CD4-positive, alpha-beta T cell treated with Interleukin-17A for 4 hours (primary cell): ENCODE results near the gene ZNF469.

Experiments used
- DNase-seq: peaks from one replicate; pipeline ENCODE4 v3.0.0-alpha.2; 2020; ENCODE audit warnings: mixed read lengths

The ZNF469 gene, protein sequence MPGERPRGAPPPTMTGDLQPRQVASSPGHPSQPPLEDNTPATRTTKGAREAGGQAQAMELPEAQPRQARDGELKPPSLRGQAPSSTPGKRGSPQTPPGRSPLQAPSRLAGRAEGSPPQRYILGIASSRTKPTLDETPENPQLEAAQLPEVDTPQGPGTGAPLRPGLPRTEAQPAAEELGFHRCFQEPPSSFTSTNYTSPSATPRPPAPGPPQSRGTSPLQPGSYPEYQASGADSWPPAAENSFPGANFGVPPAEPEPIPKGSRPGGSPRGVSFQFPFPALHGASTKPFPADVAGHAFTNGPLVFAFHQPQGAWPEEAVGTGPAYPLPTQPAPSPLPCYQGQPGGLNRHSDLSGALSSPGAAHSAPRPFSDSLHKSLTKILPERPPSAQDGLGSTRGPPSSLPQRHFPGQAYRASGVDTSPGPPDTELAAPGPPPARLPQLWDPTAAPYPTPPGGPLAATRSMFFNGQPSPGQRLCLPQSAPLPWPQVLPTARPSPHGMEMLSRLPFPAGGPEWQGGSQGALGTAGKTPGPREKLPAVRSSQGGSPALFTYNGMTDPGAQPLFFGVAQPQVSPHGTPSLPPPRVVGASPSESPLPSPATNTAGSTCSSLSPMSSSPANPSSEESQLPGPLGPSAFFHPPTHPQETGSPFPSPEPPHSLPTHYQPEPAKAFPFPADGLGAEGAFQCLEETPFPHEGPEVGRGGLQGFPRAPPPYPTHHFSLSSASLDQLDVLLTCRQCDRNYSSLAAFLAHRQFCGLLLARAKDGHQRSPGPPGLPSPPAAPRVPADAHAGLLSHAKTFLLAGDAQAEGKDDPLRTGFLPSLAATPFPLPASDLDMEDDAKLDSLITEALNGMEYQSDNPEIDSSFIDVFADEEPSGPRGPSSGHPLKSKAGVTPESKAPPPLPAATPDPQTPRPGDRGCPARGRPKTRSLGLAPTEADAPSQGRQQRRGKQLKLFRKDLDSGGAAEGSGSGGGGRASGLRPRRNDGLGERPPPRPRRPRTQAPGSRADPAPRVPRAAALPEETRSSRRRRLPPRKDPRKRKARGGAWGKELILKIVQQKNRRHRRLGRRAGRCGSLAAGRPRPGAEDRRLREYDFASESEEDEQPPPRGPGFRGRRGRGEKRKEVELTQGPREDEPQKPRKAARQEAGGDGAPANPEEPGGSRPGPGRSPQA (N-terminal part only)

DNA sequence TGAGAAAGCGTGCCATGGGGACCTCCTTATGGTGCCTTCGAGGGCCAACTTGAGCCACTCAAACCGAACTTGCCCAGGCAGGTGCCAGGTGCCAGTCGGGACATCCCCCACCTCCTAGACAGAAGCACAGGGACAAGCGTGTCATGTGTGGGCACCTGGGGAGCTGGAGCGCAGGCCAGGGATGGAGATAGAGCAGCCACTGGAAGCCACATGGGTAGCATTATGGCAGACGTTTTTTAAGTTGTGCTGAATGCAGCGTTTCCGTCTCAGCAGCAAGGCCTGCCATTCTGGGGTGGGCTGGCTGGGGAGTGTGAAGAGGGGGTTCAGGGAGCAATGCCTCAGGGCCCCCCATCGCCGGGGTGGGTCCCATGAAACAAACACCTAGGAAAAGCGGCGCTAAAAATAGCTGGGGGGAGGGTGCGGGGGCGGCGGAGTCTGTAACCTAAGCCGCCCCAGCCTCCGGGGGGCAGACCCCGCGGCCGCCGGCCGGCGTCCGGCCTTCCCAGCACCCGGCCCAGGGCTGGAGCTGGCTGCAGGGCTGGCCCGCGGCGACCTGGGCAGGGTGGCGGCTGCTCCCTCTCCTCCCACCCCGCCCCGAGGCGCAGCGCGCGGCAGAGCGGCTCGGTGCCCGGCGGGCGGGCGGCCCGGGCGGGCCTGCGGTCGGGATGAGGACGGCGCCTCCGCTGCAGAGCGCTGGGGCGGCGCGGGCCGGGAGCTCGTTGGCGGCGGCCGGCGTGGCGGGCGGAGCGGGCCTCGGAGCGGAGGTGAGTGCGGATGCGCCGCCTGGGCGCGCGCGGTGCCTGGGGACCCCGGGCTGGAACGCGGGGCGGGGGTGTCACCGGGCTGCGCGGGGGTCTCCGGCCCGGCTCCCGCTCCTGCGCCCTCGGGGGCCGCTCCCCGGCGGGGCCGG lies at the start of gene ZNF469:
Gene ZNF469 (plus strand): TSS at position 469 of the 910 bp plus-strand sequence. CDS start 44,512 bp downstream, outside the sequence.
- no peak for DNase-seq

DNA sequence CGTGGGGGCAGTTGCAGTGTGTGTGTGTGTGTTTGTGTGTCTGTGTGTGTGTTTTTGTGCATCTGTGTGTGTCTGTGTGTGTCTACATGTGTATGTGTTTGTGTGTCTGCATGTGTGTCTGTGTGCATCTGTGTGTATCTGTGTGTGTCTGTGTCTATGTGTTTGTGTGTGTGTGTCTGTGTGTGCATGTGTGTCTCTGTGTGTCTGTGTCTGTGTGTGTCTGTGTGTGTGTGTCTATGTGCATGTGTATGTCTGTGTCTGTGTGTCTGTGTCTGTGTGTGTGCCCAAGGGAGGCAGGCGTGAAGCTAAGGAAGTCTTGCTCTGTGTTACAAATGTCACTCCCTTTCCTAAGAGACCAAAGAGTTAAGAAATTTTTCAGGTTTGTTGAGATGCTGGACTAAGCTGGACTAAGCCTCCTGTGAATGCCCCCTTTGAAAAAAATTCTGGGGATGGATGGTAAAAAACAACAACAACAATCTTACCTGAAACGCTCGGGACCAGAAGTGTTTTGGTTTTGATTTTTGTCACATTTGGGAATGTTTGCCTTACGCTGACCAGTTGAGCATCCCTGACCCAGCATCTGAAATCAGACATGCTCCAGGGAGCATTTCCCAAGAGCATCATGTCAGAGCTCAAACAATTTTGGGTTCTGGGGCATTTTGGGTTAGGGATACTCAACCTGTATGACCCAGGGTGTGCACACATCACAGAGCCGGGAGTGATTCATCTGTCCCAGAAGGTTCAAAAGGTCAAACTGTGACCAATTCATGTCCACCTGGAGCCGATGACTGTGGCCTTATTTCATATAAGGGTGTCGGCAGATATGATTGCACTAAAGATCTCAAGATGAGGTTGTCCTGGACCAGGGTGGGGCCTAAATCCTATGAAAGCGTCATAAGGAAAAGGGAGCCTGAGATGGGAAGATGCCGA lies 48.6 kb upstream of the ZNF469 start:
- DNase-seq = no peak

DNA sequence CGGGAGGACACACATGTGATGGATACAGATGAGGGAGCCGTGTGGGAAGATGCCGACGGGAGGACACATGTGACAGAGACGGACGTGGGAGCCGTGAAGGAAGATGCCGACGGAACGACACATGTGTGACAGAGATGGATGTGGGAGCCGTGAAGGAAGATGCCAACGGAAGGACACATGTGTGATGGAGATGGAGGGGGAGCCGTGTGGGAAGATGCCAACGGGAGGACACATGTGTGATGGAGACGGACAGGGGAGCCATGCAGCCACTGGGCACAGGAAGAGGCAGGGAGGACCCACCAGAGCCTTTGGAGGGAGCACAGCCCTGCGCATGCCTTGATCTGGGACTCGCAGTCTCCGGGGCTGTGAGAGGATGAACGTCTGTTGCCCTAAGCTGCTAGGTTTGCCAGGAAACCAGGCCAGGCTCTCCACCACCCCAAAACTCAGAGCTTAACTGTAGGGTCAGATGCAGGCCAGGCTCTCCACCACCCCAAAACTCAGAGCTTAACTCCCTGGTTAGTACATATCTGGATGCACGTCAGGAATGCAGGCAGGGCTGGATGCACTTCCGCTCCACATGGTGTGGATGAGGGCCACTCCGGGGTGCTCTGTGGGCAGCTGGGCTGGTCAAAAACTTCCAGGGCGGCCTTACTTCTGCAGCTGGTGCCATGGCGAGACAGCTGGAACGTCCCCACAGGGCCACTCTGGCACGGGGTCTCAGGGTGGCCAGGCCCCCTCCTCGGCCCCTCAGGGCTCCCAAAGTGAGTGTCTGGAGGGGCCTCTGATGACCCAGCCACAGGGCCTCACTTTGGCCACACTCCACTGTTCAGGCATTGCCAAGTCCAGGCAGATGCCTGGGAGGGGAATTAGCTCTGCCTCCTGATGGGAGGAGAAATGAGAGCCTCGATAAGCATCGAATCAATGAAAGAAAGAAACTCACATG lies 47.7 kb upstream of the ZNF469 start:
- no peak for DNase-seq

DNA sequence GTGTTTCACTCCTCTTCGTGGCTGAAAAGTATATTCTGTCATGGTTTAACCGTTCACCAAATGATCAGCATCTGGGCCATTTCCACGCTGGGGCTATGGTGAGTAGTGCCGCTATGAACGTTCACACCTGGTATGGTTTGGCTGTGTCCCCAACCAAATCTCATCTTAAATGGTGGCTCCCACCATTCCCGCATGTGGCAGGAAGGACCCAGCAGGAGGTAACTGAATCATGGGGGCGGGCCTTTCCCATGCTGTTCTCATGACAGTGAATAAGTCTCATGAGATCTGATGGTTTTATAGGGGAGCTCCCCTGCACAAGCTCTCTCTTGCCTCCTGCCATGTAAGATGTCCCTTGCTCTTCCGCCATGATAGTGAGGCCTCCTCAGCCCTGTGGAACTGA lies 45.7 kb upstream of the ZNF469 start:
- DNase-seq = no peak

DNA sequence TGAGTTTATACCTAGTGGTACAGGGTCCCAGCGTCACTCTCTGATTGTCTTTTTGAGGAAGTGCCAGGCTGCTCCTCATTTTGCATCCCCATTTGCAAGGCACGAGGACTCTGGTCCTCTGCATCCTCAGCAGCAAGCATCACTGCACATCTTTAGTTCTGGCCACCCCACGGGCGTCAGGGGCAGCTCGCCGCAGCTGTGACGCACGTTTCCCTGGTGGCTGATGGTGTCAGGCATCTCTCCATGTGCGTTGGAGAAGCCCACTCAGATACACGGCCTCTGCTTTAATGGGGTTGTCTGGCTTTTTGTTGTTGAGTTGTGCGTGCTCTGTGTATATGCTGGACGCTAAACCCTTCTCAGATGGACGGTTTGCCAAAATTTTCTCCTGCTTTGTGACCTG lies 45.2 kb upstream of the ZNF469 start:
- no peak for DNase-seq

DNA sequence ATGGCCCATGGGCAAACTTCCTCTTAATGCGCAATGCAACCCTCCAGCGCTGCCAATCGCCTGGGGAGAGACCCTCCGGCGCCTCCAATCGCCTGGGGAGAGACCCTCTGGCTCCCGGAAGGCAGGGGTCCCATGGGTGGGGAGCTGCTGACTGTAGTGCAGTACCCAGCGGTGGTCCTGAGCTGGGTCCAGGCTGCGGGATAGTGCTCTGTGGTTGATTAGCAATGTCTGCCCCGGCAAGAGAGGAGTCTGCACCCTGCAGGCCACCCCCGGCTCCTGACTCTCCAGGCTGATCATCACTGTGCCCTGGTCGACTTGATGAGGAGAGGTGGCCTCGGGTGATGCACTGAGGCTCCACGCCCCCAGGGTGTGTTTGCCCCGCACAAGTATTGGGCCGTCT lies 44.6 kb upstream of the ZNF469 start:
- DNase-seq = no peak

DNA sequence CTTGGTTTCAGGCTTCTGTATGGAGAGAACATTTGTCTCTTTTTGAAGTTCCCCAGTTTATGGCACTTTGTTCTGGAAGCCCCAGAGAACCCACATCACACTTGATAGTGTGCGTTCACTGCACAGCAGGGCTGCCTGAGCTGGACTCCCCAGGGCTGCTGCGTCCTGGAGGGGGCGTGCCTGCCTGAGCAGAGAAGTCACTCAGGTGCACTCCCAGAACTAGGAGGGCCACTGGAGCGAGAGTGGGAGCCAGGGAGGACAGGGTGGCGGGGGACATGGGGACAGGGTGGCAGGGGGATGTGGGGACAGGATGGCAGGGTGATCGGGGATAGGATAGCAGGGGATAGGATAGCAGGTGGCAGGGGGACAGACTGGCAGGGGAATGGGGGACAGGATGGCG lies 43.9 kb upstream of the ZNF469 start:
- no peak for DNase-seq

DNA sequence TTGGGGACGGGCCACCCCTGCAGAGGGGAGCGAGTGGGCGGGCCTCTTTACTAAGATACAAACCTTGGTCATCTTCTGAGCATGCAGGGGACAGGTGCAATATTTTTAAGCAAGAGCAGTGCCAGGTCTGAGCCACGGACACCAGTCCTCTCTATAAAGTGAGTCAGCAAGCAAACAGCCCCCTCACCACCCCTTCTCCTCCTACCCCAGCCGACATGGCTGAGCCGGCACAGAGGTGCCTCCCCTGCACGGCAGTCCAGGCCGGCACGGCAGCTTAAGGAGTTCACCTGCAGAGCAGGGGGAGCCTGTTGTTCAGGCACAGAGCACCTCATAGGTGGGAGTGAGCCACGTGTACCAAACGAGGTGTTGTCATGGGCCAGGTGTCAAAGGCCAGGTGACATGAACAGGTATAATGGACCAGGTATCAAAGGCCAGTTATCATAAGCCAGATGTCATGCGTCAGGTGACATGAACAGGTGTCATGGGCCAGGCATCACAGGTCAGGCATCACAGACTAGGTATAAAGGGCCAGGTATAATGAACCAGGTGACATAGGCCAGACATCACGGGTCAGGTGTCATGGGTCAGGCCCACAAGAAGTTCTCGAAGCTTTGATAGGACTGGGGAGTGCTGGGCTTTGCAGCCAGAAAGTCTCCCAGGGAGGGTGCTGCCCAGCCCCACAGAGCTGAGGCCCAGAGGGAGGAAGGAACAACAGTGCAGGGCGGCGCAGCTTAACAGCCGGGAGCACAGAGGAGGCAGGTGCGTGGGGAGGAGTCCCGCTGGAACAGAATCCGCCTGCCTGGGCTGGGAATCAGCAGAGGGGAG lies 42.6 kb upstream of the ZNF469 start:
- DNase-seq = no peak

DNA sequence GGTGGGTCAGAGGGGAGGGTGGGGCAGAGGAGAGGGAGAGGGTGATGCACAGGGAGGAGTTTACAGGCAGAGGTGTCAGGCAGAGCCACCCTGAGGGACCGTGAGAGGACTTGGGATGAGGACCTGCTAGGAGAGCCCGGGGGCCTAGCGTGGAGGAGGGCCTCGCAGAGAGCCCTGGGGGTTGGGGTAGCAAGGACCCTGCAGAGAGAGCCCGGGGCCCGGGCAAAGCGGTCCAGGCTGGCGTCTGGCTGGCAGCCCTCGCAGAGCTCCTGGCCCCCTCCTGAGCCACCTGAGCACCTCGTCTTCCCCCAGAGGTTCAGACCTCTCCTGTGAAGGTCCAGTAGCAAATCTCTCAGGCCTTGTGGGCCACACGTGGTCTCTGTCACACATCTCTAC lies 42.0 kb upstream of the ZNF469 start:
- no peak for DNase-seq

DNA sequence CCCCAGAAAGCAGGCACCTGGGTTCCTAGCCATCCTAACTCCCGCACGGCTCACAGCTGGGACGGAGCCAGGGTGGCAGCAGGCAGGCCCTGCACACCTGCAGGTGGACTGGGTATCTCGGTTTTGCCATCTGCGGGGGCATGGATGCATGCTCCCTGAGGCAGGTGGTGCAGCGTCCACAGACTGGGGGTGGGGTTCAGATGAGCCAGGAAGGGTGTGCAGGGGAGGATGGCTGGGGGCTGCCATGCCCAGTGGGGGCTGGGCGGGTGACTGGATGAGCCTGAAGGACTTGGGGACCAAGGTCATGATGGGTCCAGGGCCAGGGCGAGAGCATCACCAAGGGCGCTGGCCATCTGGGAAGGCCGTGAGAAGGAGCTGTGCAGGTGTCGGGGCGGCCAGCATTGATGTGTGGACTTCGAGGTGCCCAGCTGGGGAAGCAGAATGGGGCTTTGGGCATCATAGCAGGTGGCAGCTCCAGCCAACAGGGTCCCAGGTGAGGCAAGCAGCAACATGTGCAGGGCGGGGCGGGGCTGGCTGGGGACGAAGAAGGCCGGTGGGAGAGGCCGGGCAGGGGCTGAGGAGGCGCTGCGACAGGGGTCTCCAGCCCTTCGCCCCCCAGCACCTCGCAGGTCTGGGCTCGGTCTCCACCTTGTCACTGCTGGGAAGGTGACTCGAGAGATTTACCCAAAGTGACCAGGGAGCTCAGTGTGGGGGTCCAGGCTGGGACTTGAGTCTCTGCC lies 41.0 kb upstream of the ZNF469 start:
- no peak for DNase-seq

DNA sequence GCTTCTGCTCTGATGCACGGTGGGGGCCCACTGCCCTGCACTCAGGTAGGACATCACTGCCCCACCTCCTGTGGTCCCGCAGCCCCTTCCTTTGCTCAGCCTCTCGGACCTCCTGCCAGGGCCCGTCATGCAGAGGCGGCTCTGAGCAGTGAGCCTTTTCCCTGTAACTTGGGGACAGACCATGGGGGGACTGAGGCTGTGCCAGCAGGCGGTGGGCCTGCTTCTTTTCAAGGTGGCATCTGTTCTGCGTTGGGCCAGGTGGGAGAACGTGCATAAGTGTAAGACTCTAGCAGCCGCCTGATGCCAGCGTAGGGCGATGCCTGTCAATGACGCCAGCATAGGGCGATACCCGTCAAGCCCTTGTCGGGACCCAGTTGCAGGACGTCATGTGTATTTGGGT lies 40.3 kb upstream of the ZNF469 start:
- no peak for DNase-seq

DNA sequence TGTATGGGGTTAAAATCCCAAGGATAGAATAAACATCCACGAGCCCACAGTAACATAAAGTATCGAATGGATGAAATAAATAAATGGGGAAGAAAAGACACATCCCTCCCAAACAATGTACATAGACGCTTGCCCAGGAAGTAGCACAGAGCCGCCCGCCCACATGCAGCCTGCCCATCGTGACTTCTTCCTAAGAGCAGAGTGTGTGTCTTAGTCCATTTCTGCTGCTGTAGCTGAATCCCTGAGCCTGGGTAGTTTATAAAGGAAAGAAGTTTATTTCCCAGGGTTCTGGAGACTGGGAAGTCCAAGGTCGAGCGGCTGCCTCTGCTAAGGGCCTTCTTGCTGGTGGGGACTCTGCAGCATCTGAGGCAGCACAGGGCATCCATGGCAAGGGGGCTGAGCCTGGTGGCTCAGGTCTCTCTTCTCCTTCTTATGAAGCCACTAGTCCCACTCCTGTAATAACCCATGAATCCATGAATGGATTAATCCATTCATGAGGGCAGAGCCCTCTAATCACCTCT lies 39.4 kb upstream of the ZNF469 start:
- DNase-seq = no peak

DNA sequence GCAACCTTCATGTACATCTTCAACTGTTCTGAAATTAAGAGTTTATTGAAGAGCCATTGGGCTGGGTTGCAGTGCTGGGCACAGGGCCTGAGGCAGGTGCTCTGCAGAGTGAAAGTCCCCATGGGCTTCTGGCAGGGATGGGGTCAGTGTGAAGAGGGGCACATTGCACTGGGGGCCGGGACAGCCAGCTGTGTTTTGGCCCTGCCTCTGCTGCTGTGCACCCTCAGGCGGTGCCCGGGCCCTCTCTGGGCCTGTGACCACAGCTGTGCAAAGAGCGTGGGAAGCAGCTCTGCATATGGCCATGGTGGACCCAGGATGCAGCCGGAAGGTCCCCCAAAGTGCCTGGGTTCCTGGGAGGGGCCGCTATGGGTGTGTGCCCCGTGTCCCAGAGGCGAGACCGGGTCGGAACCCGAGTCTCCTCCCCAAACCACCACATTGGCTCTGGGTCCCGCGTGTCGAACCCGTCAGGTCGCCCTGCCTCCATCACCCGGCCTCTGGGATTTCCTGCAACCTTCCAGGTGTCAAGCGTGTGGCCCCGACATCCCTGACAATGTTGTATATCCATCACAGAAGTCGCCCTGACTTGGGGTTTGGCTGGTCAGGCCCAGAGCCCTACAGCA lies 38.2 kb upstream of the ZNF469 start:
- DNase-seq = no peak

DNA sequence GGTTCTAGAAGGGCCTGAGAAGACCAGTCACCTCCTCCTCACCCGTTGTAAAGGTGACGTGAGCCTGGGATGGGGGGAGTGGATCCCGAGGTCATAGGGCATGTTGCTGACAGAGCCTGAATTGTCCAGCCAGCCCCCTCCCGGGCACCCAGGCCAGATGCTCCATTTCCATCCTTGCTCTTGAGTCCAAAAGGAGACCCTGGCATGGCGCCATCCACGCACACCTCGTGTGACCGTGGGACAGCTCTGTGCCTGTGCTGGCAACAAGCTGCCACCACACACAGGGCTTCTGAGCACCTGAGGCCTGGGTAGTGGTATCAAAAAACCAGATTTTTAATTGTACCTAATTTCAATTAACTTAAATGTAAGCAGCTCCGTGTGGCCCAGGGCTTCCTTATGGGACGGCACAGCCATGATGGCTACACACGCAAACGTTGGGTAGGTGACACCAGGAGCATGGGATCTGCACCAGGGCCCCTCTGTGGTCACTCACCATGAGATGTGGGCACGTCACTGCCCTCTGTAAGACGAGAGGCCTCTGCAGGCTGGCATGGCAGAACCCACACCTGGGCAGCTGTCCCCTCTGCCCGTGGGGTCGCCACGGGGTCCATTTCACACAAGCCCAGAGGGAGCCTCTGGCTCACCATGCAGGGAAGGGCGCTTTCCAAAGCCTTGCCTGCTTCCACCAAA lies 37.6 kb upstream of the ZNF469 start:
- DNase-seq = no peak

DNA sequence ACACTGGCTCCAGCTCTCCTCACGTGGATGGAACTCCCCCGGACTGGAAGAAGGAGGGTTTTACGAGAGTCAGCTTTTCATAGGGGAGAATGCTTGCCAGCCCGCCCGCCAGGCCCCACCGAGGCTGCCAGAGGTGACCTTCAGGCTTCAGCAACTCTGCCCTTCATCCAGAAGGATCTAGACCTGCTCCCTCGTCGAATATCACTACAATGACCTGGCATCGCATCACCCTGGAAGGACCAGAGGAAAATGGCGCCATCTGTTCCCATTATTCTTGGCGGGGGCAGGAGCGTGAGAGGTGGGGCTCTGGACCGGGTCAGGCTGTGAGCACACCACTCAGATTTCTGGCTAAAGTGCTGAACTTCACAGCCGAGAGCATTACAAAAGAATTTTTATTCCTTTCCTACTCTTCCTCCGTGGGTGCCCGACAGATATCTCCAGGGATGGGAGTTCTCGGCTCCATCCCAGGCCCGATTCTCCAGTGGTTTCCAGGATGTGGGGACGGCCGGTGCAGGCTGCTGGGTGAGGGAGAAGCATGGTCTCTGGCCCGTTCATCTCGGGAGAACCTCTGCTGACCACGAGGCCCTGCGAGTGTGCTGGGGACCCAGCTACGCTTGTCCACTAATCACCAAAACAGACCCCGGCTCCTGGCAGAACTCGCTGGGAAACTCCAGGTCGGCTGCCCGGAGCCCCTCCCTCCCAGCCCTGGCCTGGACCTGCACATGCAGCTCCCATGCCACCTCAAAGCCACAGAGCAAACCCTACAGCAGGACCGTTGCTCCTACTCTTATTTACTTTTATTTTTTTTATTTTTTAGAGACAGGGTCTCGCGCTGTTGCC lies 36.8 kb upstream of the ZNF469 start:
- no peak for DNase-seq
